Measurements from ENCODE around the gene PLCL2.

GRCh38 chr3:17065315-17065714, 180.6 kb downstream of the PLCL2 start:
- TF ChIP-seq, protein P1, sequence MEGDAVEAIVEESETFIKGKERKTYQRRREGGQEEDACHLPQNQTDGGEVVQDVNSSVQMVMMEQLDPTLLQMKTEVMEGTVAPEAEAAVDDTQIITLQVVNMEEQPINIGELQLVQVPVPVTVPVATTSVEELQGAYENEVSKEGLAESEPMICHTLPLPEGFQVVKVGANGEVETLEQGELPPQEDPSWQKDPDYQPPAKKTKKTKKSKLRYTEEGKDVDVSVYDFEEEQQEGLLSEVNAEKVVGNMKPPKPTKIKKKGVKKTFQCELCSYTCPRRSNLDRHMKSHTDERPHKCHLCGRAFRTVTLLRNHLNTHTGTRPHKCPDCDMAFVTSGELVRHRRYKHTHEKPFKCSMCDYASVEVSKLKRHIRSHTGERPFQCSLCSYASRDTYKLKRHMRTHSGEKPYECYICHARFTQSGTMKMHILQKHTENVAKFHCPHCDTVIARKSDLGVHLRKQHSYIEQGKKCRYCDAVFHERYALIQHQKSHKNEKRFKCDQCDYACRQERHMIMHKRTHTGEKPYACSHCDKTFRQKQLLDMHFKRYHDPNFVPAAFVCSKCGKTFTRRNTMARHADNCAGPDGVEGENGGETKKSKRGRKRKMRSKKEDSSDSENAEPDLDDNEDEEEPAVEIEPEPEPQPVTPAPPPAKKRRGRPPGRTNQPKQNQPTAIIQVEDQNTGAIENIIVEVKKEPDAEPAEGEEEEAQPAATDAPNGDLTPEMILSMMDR (IDR thresholded peaks at IDR 0.05; ENCODE audit: low read depth, low read length, missing input control), result no peak
- TF ChIP-seq GABPA (IDR thresholded peaks at IDR 0.05 in 1 of 2, conservative IDR thresholded peaks at IDR 0.05 in 1 of 2) (no peak), NR2F2 (IDR thresholded peaks at IDR 0.05) (no peak)
